Mucosa of descending colon (tissue), 3 donors: ENCODE results near the gene ABCC8. TPM values are rescaled to one million over a fixed set of nuclear protein-coding genes. Genes with fewer than 3 reads are reported as not detected.

ENCODE experiments used
- ATAC-seq: fragments of 200-7000 bp; cut with Tn5 transposase; one replicate; pipeline ENCODE4 v1.9.1; 2020; ENCODE audit warnings: mild to moderate bottlenecking, moderate library complexity
- DNase-seq, 3 donors: peaks; one replicate each; pipeline ENCODE4 v3.0.0-alpha.2; 2020
- H3K36me3 ChIP-seq: fragments of 200-600 bp; one replicate; pipeline ENCODE4 v1.8.0; 2021; ENCODE audit warnings: low read depth, mild to moderate bottlenecking
- H3K4me1 ChIP-seq: fragments of 200-600 bp; one replicate; pipeline ENCODE4 v1.8.0; 2021; ENCODE audit warnings: low read depth, mild to moderate bottlenecking
- H3K4me3 ChIP-seq: fragments of 200-600 bp; one replicate; pipeline ENCODE4 v1.8.0; 2021; ENCODE audit warnings: mild to moderate bottlenecking
- H3K9me3 ChIP-seq: fragments of 200-600 bp; one replicate; pipeline ENCODE4 v1.8.0; 2021; ENCODE audit warnings: mild to moderate bottlenecking
- CTCF ChIP-seq: fragments of 200-600 bp; IDR thresholded peaks from one replicate; pipeline ENCODE4 v1.8.0; 2022; ENCODE audit warnings: antibody characterized with exemption, mild to moderate bottlenecking
- intact Hi-C, 2 donors: fragments of 100-400 bp; cut with DNase I in 1 of 2; cut with micrococcal nuclease in 1 of 2; formaldehyde crosslinking; loops; one replicate each; pipeline versions ENCODE4 v1.11.0 to v1.11.1; 2022; cut with DNase I, micrococcal nuclease
- total RNA-seq, 3 donors: library from RNA; stranded (reverse); fragmentation: NEBNext Ultra II Directional in 2 of 3; extraction: Animal tissue kit (Norgen Biotek cat#: 25700) in 2 of 3; gene quantifications; one replicate each; pipeline versions ENCODE4 v1.2.1 to v1.2.4, GENCODE V29; 2021 to 2023
- donor health status: DM: no; HTN: no; CAD: no; lungs with moderate emphysema.
- donor health status: DM: no; HTN: no; CAD: no.
- donor health status: DM: no; HTN: yes; CAD: no.

ABCC8 gene
- total RNA-seq, 3 donors from 2014 or later: 2.2 to 4.1 (median 3.3) TPM

GRCh38 chr11:17452668-17453067 is 24.0 kb downstream of the ABCC8 start:
- no peaks in the 10 kb centered on the region for H3K4me1 ChIP-seq
- ATAC-seq (no peak), DNase-seq (no peak)
- no peaks in the 10 kb centered on the region for H3K36me3 ChIP-seq
- no peak overlapping the region for H3K4me3 ChIP-seq
- H3K9me3 ChIP-seq: no peaks in the 10 kb centered on the region
- intact Hi-C loops: no loop called here
- TF ChIP-seq CTCF: no peak

- no peaks in the 10 kb centered on the region for H3K36me3 ChIP-seq
- DNase-seq: no peak
- ATAC-seq: no peak
- intact Hi-C loops: no loop called here
- no peak for TF ChIP-seq CTCF
- no peak overlapping the region for H3K4me3 ChIP-seq
- H3K9me3 ChIP-seq: no peaks in the 10 kb centered on the region
- no peaks in the 10 kb centered on the region for H3K4me1 ChIP-seq
These were observed 27.5 kb downstream of the ABCC8 start for GRCh38 chr11:17449158-17449557.

GRCh38 chr11:17446482-17446881 is 30.2 kb downstream of the ABCC8 start:
- intact Hi-C loops: no loop called here
- no peak for TF ChIP-seq CTCF
- Histone ChIP-seq H3K9me3 (no peaks in the 10 kb centered on the region), H3K36me3 (no peaks in the 10 kb centered on the region), H3K4me3 (no peak overlapping the region), H3K4me1 (no peaks in the 10 kb centered on the region)
- no peak for ATAC-seq
- no peak for DNase-seq

GRCh38 chr11:17445240-17445795 is 31.3 kb downstream of the ABCC8 start:
- ATAC-seq (no peak), DNase-seq (no peak)
- no peak overlapping the region for H3K4me3 ChIP-seq
- no peaks in the 10 kb centered on the region for H3K9me3 ChIP-seq
- H3K4me1 ChIP-seq: no peaks in the 10 kb centered on the region
- no peak for TF ChIP-seq CTCF
- no peaks in the 10 kb centered on the region for H3K36me3 ChIP-seq
- intact Hi-C loops: no loop called here

GRCh38 chr11:17443926-17444690 is 32.5 kb downstream of the ABCC8 start:
- no peaks in the 10 kb centered on the region for H3K36me3 ChIP-seq
- no peak overlapping the region for H3K4me3 ChIP-seq
- no peaks in the 10 kb centered on the region for H3K4me1 ChIP-seq
- ATAC-seq (no peak), DNase-seq (no peak)
- no peak for TF ChIP-seq CTCF
- intact Hi-C loops: no loop called here
- no peaks in the 10 kb centered on the region for H3K9me3 ChIP-seq
